ENCODE data around the gene CUL4A. TPM values are rescaled to one million over a fixed set of nuclear protein-coding genes. Genes with fewer than 3 reads are reported as not detected.

CUL4A gene
- total RNA-seq, 6 experiments from 2014 or later = 29.2 to 75.8 (median 39.5) TPM

DNA sequence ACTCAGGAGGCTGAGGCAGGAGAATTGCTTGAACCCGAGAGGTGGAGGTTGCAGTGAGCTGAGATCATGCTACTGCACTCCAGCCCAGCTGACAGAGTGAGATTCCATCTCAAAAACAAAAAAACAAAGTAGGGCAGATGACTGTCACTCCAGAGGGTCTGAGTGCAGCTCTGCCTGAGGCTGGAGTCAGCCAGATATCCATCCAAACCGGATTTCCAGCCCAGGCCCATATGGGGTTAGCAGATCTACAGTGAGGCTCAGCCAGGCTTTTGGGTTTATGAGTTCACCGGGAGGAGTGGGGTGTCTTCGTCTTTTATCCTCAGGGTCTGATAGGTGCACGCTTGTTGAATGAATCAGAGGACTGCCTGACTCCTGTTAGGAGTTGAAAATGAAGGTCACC, 106.6 kb downstream of the CUL4A start:
- H3K36me3 ChIP-seq = peaks cover 0 to 52% (median 12%) of the 10 kb centered on the region in 4 donors
- no peak for TF ChIP-seq POLR2A (IDR thresholded peaks at IDR 0.05)
- TF ChIP-seq, protein P1, sequence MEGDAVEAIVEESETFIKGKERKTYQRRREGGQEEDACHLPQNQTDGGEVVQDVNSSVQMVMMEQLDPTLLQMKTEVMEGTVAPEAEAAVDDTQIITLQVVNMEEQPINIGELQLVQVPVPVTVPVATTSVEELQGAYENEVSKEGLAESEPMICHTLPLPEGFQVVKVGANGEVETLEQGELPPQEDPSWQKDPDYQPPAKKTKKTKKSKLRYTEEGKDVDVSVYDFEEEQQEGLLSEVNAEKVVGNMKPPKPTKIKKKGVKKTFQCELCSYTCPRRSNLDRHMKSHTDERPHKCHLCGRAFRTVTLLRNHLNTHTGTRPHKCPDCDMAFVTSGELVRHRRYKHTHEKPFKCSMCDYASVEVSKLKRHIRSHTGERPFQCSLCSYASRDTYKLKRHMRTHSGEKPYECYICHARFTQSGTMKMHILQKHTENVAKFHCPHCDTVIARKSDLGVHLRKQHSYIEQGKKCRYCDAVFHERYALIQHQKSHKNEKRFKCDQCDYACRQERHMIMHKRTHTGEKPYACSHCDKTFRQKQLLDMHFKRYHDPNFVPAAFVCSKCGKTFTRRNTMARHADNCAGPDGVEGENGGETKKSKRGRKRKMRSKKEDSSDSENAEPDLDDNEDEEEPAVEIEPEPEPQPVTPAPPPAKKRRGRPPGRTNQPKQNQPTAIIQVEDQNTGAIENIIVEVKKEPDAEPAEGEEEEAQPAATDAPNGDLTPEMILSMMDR (IDR thresholded peaks at IDR 0.05) = no peak
- 96% methylated on average over 4 of the region's 5 CpGs for WGBS (ENCODE audit: insufficient coverage, low coverage, low lambda C conversion rate, missing lambda C conversion rate)
- ATAC-seq = no peak
- no peaks in the 10 kb centered on the region for H3K9me3 ChIP-seq
- H3K27ac ChIP-seq = no peak overlapping the region
- H3K4me3 ChIP-seq = no peak overlapping the region
- intact Hi-C loops (cut with DNase I) = no loop called here
- no peaks in the 10 kb centered on the region for H3K4me1 ChIP-seq
- no peak for DNase-seq
- H3K27me3 ChIP-seq = no peaks in the 10 kb centered on the region

Small RNA genes lying within 50 kb of the gene (microRNA-seq; reads per million reads assigned to microRNA genes)
- 0 reads per million in 2 donors for gene MIR8075

Small RNA genes lying within 50 kb of the gene (small RNA-seq; reads per million reads assigned to genes)
- gene AL137002.1 (0 reads per million in 2 experiments), gene MIR8075 (0 reads per million in 2 experiments)

Other genes with a start within 250 kb of the CUL4A start
- gene MCF2L, start 240.4 kb upstream of the CUL4A start, total RNA-seq = 10 to 100 TPM in 5 of 6 experiments, 1 to 10 TPM in 1; 9.6 to 18.4 (median 11.7) TPM
- gene F7, start 103.8 kb upstream of the CUL4A start, total RNA-seq = 100 to 1,000 TPM in 2 of 6 experiments, 10 to 100 TPM in 4; 42.9 to 147 (median 84.2) TPM
- 100 to 1,000 TPM; 108 to 157 (median 132) TPM for gene F10, start 86.8 kb upstream of the CUL4A start, total RNA-seq
- 10 to 100 TPM; 11.2 to 71.2 (median 56.9) TPM for gene PROZ, start 51.0 kb upstream of the CUL4A start, total RNA-seq
- 10 to 100 TPM; 15.1 to 24.9 (median 19.4) TPM for gene PCID2, start 944 bp upstream of the CUL4A start, total RNA-seq
- gene LAMP1, start 87.6 kb downstream of the CUL4A start, total RNA-seq = 100 to 1,000 TPM; 154 to 233 (median 197) TPM
- gene GRTP1, start 154.5 kb downstream of the CUL4A start, total RNA-seq = 10 to 100 TPM; 18.5 to 41.3 (median 30.8) TPM
- 1 to 10 TPM in 4 of 6 experiments, under 1 TPM in 2; 0.37 to 1.7 (median 1.1) TPM for gene ADPRHL1, start 243.9 kb downstream of the CUL4A start, total RNA-seq